HuH-7 (cell line): Measurements from ENCODE around the gene GFER.
A peak's percentile ranks its signal among the peaks of the same experiment; 100 is the strongest.
"Not testable (repeated sequence)": the region's sequence is repeated elsewhere in the genome, so short reads cannot be mapped to it uniquely, and the experiment has no call there.

Experiments
- DNase-seq: peaks from one replicate; pipeline ENCODE4 v3.0.0; 2011; ENCODE audit warnings: low spot score

Gene GFER

GRCh38 chr16:2005646-2006045, 21.7 kb downstream of the GFER start:
- DNase-seq: no peak

DNA sequence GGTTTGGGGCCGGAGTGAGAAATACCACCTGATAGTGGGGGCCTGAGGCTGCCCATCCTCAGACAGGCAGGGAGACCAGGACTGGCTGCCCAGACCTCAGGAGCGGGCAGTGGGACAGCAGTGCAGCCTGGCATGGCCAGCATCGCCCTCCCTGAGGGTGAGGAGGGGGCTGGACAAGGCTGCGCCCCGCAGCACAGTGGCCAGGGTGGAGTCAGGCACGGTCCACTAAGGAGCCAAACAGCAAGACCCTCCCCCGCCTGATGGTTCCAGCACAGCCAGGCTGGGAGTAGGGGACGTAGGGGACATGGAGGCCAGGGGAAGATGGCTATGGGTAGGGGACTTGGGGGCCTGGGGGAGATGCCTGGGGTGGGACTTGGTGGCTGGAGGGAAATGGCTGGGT, 22.3 kb downstream of the GFER start:
- no peak for DNase-seq

GRCh38 chr16:2007081-2007836, 23.3 kb downstream of the GFER start:
- no peak for DNase-seq

- DNase-seq: no peak
Observed at GRCh38 chr16:2008009-2008526, 24.1 kb downstream of the GFER start.

DNA sequence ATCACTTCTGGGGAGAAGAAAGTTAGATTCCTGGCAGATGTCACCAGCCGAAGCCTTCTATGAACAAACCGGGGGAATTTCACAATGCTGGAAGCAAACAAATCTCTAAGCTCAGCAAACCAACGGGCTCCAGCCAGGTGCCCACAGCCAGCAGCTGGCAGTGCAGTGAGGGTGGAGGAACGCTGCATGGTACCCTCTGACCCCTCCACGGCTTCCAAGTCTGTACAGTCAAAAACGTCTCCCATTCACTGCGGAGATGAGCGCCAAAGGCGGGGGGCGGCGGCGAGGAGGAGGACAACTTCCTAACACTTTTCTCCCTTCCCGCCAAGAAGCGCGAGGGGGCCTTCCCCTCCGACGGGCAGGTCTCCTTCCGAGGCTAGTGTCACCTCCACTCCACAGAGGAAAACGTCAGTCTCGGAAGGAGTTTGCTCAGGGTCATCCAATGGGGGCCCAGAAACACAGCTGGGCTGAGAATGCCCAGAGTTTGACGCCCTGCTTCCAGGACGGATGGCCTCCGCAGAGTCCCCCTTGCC, 24.7 kb downstream of the GFER start:
- no peak for DNase-seq

GRCh38 chr16:2009164-2009711, 25.2 kb downstream of the GFER start:
- no peak for DNase-seq

DNA sequence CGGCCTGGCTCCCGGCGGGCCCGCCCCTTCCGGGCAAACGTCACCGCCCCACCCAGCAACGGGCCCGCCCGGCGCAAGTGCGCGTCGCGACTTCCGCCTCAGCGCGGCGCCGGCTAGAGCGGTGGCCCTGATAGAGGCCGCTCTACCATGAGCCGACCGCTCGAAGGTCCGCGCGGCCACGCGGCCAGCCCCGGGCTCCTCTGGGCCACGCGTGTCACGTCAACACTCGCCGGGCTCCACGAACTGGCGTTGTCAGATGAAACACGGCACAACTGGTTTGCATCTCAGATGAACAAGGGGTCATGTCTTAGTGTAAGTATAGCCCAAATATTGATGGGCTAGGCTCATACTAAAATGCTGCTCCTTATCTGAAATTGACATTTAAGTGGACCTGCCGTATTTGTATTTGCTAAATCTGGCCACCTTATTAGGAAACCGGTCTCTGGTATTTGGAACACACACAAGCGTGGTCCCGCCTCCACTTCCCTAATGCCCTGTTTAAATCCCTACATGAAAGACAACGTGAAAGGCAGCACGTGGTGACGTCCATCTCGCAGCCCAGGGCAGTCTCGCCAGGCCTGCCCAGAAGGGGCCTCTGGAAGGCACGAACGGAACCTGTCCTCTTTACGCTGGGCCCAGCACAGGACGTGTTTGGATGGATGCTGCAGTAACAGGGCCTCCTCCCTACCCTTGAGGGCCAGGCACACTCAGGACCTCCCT, 26.0 kb downstream of the GFER start, which contains the start of gene ZNF598:
TSS of gene ZNF598 (minus strand) at position 31 of the 720 bp plus-strand sequence.
- peak; percentile 86 for DNase-seq

DNA sequence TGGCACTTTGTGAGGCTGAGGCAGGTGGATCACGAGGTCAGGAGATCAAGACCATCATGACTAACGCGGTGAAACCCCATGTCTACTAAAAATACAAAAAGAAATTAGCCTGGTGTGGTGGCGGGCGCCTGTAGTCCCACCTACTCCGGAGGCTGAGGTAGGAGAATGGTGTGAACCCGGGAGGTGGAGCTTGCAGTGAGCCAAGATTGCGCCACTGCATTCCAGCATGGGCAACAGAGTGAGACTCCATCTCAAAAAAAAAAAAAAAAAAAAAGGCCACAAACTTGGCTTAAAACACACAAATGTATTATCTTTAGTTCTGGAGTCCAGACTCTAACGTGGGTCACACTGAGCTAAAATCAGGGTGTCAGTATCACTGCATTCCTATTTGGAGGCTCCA, 27.7 kb downstream of the GFER start:
- DNase-seq: not testable (repeated sequence)

DNA sequence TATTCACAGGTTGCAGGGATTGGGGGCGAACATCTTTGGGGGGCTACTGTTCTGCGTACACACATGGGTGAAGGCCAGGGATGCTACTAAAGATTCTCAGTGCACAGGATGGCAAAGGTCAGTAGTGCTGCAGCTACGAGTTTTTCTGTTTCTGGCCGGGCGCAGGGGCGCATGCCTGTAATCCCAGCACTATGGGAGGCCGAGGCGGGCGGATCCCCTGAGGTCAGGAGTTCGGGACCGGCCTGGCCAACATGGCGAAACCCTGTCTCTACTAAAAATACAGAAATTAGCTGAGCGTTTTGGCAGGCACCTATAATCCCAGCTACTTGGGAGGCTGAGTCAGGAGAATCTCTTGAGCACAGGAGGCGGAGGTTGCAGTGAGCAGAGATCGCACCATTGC, 29.5 kb downstream of the GFER start:
- no peak for DNase-seq

DNA sequence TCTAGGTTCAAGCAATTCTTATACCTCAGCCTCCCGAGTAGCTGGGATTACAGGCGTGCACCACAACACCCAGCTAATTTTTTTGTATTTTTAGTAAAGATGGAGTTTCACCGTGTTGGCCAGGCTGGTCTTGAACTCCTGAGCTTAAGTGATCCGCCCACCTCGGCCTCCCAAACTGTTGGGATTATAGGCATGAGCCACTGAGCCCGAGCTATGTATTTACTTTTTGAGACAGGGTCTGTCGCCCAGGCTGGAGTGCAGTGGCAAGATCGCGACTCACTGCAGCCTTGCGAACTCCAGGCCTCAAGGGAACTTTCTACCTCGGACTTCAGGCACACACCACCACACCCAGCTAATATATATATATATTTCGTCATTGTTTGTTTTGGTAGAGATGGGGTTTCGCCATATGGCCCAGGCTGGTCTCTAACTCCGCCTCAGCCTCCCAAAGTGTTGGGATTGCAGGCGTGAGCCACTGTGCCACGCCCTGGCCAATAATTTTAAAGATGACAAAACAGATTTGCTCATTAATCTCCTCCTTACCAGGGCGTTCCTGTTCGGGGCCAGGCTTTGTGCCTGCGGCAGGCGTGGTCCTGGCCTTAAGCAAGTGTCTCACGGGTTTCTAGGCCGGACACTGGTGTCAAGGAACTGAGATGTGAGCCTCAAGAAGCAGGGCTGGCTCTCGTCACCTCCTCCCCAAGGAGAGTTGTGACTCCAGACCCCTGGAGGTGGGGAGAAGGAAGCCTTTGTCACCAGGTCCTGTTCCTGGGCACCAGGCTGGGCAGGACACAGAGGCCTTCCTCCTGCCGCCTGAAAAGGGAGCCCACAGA, 31.3 kb downstream of the GFER start:
- no peak for DNase-seq

DNA sequence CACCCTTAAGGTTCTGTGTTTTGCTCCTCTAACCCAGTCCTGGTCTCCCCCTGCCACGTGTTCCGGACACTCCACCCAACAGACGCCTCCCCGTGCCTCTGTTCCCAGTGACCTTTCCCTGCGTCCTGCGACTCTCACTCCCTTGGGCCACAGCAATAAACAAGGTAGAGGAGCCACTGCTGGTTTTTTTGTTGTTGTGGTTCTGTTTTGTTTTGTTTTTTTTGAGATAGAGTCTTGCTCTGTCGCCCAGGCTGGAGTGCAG, 31.9 kb downstream of the GFER start:
- DNase-seq: no peak

DNA sequence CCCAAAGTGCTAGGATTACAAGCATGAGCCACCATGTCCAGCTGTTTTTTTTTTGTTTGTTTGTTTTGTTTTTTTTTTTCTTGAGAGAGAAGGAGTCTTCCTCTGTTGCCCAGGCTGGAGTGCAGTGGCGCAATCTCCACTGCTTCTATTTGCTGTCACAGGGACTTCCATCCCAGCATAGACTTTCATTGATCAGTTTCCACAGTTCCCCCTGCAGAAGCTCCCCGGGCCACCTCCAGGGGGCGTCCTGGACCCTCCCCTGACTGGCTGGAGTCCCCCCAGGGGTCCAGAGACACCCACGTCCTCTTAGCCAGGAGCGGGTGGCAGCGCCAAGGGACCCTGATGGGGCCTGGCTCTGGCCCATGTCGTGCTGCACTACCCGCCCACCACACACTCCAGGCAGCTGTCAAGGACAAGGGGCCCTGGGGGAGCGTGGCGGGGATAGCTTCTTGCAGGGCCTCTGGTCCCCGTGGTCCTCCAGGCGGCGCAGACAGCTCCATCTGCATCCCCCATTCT, 32.5 kb downstream of the GFER start:
- DNase-seq: no peak

- peak; percentile 69 for DNase-seq
Observed at GRCh38 chr16:2019518-2019920, 35.5 kb downstream of the GFER start, which contains the start of gene NPW. Gene NPW, plus strand, starts transcription at chr16:2019785.

DNA sequence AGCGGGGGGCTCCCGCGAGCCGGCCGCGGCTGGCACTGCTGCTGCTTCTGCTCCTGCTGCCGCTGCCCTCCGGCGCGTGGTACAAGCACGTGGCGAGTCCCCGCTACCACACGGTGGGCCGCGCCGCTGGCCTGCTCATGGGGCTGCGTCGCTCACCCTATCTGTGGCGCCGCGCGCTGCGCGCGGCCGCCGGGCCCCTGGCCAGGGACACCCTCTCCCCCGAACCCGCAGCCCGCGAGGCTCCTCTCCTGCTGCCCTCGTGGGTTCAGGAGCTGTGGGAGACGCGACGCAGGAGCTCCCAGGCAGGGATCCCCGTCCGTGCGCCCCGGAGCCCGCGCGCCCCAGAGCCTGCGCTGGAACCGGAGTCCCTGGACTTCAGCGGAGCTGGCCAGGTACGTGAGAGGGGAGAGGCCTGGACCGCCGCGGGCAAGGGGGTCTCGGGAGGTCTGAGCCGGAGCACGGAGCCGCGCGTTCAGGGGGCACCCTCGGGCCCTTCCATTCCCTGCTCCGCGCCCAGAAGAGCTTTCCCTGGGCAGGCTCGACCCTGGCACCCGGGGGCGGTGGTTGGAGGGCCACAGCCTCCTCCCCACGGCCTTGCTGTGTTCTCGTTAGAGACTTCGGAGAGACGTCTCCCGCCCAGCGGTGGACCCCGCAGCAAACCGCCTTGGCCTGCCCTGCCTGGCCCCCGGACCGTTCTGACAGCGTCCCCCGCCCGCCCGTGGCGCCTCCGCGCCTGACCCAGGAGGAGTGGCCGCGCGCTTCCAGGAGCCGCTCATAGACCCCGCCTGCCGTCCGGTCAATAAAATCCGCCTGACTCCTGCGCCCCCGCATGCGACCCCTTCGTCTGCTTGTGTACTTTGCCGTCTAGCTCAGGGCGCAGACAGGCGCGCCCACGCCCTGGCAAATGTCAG, 36.2 kb downstream of the GFER start:
- no peak for DNase-seq

- DNase-seq: peak; percentile 88
Observed at GRCh38 chr16:2022723-2023091, 38.7 kb downstream of the GFER start.

- DNase-seq: peak; percentile 93
Observed at GRCh38 chr16:2023092-2024031, 39.4 kb downstream of the GFER start.

GRCh38 chr16:2024032-2024420, 40.0 kb downstream of the GFER start:
- no peak for DNase-seq

DNA sequence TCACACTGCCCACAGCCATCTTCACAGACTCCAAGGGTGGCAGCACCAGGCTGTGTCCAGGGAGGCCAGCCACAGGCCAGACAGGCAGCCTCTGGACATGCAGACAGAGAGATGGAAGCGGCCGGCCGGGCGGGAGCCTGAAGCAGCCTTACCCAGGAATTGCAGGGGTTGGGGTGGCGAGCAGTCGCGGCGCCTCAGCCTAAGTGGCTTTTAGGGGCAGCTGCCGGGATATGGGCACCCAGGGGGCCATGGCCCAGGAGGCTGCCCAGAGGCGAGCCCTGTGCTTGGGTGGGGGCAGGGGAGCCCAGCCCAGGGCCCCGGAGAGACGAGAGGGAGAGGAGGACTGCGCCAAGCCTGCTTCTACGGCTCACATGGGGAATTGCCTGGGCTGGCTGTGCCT, 41.3 kb downstream of the GFER start:
- no peak for DNase-seq

- no peak for DNase-seq
Observed at GRCh38 chr16:2025878-2026460, 42.0 kb downstream of the GFER start.
